HFFc6 (cell line): ENCODE measurements around the gene GATA5. TPM values are rescaled to one million over a fixed set of nuclear protein-coding genes. Genes with fewer than 3 reads are reported as not detected.

ENCODE experiments used
- DNase-seq: peaks from one replicate; pipeline ENCODE4 v3.0.0-alpha.2; 2018
- H3K27ac Mint-ChIP-seq: 2 replicates; pipeline ENCODE4 v1.8.0; 2020; ENCODE audit warnings: mild to moderate bottlenecking, mixed read lengths
- H3K27me3 Mint-ChIP-seq: 2 replicates; pipeline ENCODE4 v1.8.0; 2021; ENCODE audit warnings: mild to moderate bottlenecking, moderate library complexity, mixed read lengths; ENCODE audit not compliant: insufficient read depth
- H3K36me3 Mint-ChIP-seq: 2 replicates; pipeline ENCODE4 v1.8.0; 2021; ENCODE audit warnings: low read depth, mixed read lengths
- H3K4me1 Mint-ChIP-seq: 2 replicates; pipeline ENCODE4 v1.8.0; 2020; ENCODE audit warnings: low read depth, mixed read lengths
- H3K4me3 Mint-ChIP-seq: 2 replicates; pipeline ENCODE4 v1.8.0; 2020; ENCODE audit warnings: mild to moderate bottlenecking, moderate library complexity, mixed read lengths
- H3K9me3 Mint-ChIP-seq: 2 replicates; pipeline ENCODE4 v1.8.0; 2020; ENCODE audit warnings: mild to moderate bottlenecking, mixed read lengths
- total RNA-seq, 6 experiments: library from RNA; stranded (reverse); fragmentation: NEBNext Ultra II Directional; extraction: Animal tissue kit (Norgen Biotek cat#: 25700); gene quantifications; 2 replicates in 1 of 6; 3 replicates in 5 of 6; pipeline ENCODE4 v1.2.3, GENCODE V29; 2021
- TF ChIP-seq, protein P1 (sequence below): fragments of 200-600 bp; sonication (generic); IDR thresholded peaks from 2 replicates; pipeline ENCODE4 v1.5.0; 2021; ENCODE audit warnings: antibody characterized with exemption, mild to moderate bottlenecking

The GATA5 gene
- total RNA-seq, 6 experiments from 2014 or later: not detected

DNA sequence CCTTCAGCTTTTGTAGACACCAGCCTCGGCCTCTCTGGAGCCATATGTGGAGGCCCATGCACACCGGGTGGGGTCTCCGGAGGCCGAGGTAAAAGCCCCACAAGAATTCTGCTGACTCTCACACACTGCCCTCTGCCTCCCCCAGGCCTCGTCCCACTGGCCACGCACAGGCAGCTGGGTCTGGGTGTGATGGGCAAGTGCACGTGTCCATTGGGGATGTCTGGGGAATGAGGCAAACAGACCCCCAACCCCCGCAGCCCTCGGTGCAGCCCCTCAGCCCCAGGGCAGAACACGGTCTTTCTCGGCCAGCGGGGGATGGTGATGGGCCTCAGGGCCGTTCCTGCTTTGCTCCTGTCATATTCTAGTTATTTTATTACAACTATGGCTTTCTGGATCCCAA lies 44.0 kb upstream of the GATA5 start:
- H3K27ac Mint-ChIP-seq: no peak overlapping the region
- no peak overlapping the region for H3K4me3 Mint-ChIP-seq
- no peaks in the 10 kb centered on the region for H3K36me3 Mint-ChIP-seq
- H3K27me3 Mint-ChIP-seq: peaks cover 31% of the 10 kb centered on the region
- H3K9me3 Mint-ChIP-seq: no peaks in the 10 kb centered on the region
- no peaks in the 10 kb centered on the region for H3K4me1 Mint-ChIP-seq
- TF ChIP-seq, protein P1, sequence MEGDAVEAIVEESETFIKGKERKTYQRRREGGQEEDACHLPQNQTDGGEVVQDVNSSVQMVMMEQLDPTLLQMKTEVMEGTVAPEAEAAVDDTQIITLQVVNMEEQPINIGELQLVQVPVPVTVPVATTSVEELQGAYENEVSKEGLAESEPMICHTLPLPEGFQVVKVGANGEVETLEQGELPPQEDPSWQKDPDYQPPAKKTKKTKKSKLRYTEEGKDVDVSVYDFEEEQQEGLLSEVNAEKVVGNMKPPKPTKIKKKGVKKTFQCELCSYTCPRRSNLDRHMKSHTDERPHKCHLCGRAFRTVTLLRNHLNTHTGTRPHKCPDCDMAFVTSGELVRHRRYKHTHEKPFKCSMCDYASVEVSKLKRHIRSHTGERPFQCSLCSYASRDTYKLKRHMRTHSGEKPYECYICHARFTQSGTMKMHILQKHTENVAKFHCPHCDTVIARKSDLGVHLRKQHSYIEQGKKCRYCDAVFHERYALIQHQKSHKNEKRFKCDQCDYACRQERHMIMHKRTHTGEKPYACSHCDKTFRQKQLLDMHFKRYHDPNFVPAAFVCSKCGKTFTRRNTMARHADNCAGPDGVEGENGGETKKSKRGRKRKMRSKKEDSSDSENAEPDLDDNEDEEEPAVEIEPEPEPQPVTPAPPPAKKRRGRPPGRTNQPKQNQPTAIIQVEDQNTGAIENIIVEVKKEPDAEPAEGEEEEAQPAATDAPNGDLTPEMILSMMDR: no peak
- no peak for DNase-seq

GRCh38 chr20:62518911-62519310 lies 43.1 kb upstream of the GATA5 start:
- H3K4me1 Mint-ChIP-seq: no peaks in the 10 kb centered on the region
- H3K9me3 Mint-ChIP-seq: no peaks in the 10 kb centered on the region
- H3K27ac Mint-ChIP-seq: no peak overlapping the region
- peaks cover 31% of the 10 kb centered on the region for H3K27me3 Mint-ChIP-seq
- H3K4me3 Mint-ChIP-seq: no peak overlapping the region
- DNase-seq: no peak
- H3K36me3 Mint-ChIP-seq: no peaks in the 10 kb centered on the region
- TF ChIP-seq, protein P1: no peak

- TF ChIP-seq, protein P1: no peak
- Mint-ChIP-seq H3K36me3 (no peaks in the 10 kb centered on the region), H3K27me3 (peaks cover 28% of the 10 kb centered on the region), H3K4me3 (no peak overlapping the region), H3K9me3 (no peaks in the 10 kb centered on the region), H3K27ac (no peak overlapping the region), H3K4me1 (no peaks in the 10 kb centered on the region)
- DNase-seq: no peak
Measured at GRCh38 chr20:62517901-62518610, 42.3 kb upstream of the GATA5 start.

- no peaks in the 10 kb centered on the region for H3K36me3 Mint-ChIP-seq
- peaks cover 33% of the 10 kb centered on the region for H3K27me3 Mint-ChIP-seq
- no peak for DNase-seq
- no peak overlapping the region for H3K27ac Mint-ChIP-seq
- no peaks in the 10 kb centered on the region for H3K9me3 Mint-ChIP-seq
- TF ChIP-seq, protein P1: no peak
- H3K4me3 Mint-ChIP-seq: no peak overlapping the region
- H3K4me1 Mint-ChIP-seq: no peaks in the 10 kb centered on the region
Measured at GRCh38 chr20:62517168-62517567, 41.4 kb upstream of the GATA5 start.

DNA sequence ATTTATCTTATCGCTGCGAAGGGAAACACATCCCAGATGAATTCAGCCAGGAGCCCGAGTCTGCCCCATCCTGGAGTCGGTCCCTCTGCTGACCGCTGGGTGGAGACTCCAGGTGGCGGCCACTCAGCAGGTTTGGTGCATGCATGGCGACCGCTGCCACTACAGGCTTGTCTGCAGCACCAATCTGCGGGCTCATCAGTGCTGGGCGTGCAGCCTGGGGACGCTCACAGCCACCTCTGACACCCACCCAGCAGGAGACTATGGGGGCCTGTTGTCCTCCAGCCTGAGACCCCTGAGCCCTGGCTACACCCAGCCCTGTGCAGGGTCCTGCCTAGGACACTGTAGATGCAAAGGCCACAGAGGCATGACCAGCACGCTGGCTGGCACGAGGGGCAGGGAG lies 40.5 kb upstream of the GATA5 start:
- no peaks in the 10 kb centered on the region for H3K36me3 Mint-ChIP-seq
- DNase-seq: peak; percentile 9
- no peak overlapping the region for H3K4me3 Mint-ChIP-seq
- no peaks in the 10 kb centered on the region for H3K4me1 Mint-ChIP-seq
- H3K27me3 Mint-ChIP-seq: peaks cover 32% of the 10 kb centered on the region
- TF ChIP-seq, protein P1: peak; percentile 68
- H3K27ac Mint-ChIP-seq: no peak overlapping the region
- H3K9me3 Mint-ChIP-seq: no peaks in the 10 kb centered on the region
